Gastroesophageal sphincter (tissue), 4 donors: Measurements from ENCODE around the gene POC5. TPM values are rescaled to one million over a fixed set of nuclear protein-coding genes. Genes with fewer than 3 reads are reported as not detected.

Source experiments
- ATAC-seq: fragments of 150-250 bp; one replicate; pipeline ENCODE4 v1.9.1; 2016; ENCODE audit warnings: mild to moderate bottlenecking, moderate library complexity
- H3K27ac ChIP-seq, 4 donors: fragments of 200-600 bp; sonication (generic) in 3 of 4; 1 replicate in 3 of 4; 2 replicates in 1 of 4; pipeline ENCODE4 v1.5.1; 2016 to 2019
- H3K27me3 ChIP-seq: fragments of 200-600 bp; sonication (generic); one replicate; pipeline ENCODE4 v1.5.1; 2019
- H3K36me3 ChIP-seq, 2 donors: fragments of 200-600 bp; sonication (generic); one replicate each; pipeline ENCODE4 v1.5.1; 2019; ENCODE audit warnings: control low read depth in 1 of 2
- H3K4me1 ChIP-seq, 3 donors: fragments of 200-600 bp; sonication (generic); 1 replicate in 2 of 3; 2 replicates in 1 of 3; pipeline ENCODE4 v1.5.1; 2016 to 2019; ENCODE audit warnings: control low read depth in 2 of 3
- H3K4me3 ChIP-seq, 2 donors: fragments of 200-600 bp; sonication (generic); one replicate each; pipeline ENCODE4 v1.5.1; 2019; ENCODE audit warnings: mild to moderate bottlenecking in 1 of 2, moderate library complexity in 1 of 2
- H3K9me3 ChIP-seq, 3 donors: fragments of 200-600 bp; sonication (generic); one replicate each; pipeline ENCODE4 v1.5.1; 2017 to 2019; ENCODE audit warnings: control low read depth in 2 of 3
- EP300 ChIP-seq: sonication (generic); formaldehyde crosslinking; IDR thresholded peaks from one replicate; pipeline ENCODE4 v1.6.1; 2017; ENCODE audit warnings: antibody characterized with exemption, mild to moderate bottlenecking
- POLR2A ChIP-seq, 2 donors: fragments of 450-650 bp; IDR thresholded peaks; one replicate each; pipeline ENCODE4 v1.6.1; 2017; ENCODE audit warnings: antibody characterized with exemption in 2 of 2, mild to moderate bottlenecking in 2 of 2, moderate library complexity in 1 of 2
- POLR2AphosphoS5 ChIP-seq: sonication (generic); formaldehyde crosslinking; IDR thresholded peaks from one replicate; pipeline ENCODE4 v1.6.1; 2017; ENCODE audit warnings: antibody characterized with exemption
- WGBS, 2 donors: methylation state at CpG; one replicate each; pipeline ENCODE4 v1.1.5; 2018; ENCODE audit warnings: low coverage in 1 of 2; 5-methylcytosine and 5-hydroxymethylcytosine counted together
- total RNA-seq, 4 donors: library from RNA; depleted of rRNA; stranded (reverse); fragments of >200 nt; gene quantifications; one replicate each; pipeline ENCODE4 v1.1.0, GENCODE V29; 2016
- TF ChIP-seq, protein P1 (sequence below), 4 experiments: fragments of 200-600 bp in 2 of 4; fragments of 450-650 bp in 2 of 4; sonication (generic) in 1 of 4; IDR thresholded peaks; one replicate each; pipeline ENCODE4 v1.5.1; 2017 to 2019; ENCODE audit warnings: antibody characterized with exemption in 4 of 4, mild to moderate bottlenecking in 2 of 4, moderate library complexity in 2 of 4

POC5 gene
- total RNA-seq, 4 donors from 2014 or later = 6.1 to 41.6 (median 11.3) TPM

DNA sequence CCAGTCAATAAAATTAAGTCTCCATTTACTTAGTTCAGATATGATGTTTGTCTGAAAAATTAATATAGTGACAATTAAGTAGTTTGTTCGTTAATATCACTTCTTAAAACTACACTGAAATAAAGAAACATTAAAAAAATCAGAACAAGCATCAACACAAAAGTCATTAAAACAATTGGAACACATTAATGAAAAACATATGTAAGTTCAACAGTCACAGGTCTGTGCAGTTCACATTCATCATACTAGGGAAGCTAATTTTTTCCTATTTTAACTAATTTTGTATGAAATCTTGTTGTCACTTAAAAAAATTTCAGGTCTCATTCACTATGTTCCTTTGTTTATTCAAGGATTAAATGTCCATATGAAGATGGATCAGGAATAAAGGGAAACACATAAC lies 22.5 kb downstream of the POC5 start:
- Histone ChIP-seq H3K4me1 (no peaks in the 10 kb centered on the region), H3K27ac (no peak overlapping the region), H3K27me3 (no peaks in the 10 kb centered on the region), H3K9me3 (no peaks in the 10 kb centered on the region), H3K4me3 (no peak overlapping the region), H3K36me3 (peaks cover 0 to 39% of the 10 kb centered on the region in 2 donors)
- TF ChIP-seq POLR2AphosphoS5 = no peak
- TF ChIP-seq EP300 = no peak
- TF ChIP-seq, protein P1, sequence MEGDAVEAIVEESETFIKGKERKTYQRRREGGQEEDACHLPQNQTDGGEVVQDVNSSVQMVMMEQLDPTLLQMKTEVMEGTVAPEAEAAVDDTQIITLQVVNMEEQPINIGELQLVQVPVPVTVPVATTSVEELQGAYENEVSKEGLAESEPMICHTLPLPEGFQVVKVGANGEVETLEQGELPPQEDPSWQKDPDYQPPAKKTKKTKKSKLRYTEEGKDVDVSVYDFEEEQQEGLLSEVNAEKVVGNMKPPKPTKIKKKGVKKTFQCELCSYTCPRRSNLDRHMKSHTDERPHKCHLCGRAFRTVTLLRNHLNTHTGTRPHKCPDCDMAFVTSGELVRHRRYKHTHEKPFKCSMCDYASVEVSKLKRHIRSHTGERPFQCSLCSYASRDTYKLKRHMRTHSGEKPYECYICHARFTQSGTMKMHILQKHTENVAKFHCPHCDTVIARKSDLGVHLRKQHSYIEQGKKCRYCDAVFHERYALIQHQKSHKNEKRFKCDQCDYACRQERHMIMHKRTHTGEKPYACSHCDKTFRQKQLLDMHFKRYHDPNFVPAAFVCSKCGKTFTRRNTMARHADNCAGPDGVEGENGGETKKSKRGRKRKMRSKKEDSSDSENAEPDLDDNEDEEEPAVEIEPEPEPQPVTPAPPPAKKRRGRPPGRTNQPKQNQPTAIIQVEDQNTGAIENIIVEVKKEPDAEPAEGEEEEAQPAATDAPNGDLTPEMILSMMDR (IDR thresholded peaks at IDR 0.05) = no peak
- TF ChIP-seq POLR2A (IDR thresholded peaks at IDR 0.05) = no peak
- 83 to 90% methylated on average over 1 of the region's 1 CpG for WGBS, 2 donors
- no peak for ATAC-seq

DNA sequence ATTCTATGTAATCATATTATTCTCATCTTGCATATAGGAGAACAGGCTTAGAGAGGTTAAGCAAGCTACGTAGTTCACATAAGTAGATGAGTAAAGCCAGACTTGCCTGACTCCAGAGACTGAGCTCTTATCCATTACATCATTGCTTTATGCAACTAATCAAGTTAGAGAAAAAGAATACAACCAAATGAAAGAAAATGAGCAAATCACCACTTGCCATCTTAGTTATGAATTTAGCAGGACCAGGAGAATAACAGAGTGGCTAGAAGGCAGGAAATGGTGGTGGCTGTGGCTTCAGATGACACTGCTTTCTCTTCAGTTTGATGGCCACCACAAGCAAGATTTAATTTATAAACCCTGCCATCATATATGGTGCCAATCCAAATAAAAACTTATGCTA lies 26.6 kb downstream of the POC5 start:
- H3K9me3 ChIP-seq = no peaks in the 10 kb centered on the region
- WGBS, 2 donors = 80 to 93% methylated on average over 1 of the region's 1 CpG
- ATAC-seq = no peak
- H3K27me3 ChIP-seq = no peaks in the 10 kb centered on the region
- no peak for TF ChIP-seq EP300
- TF ChIP-seq, protein P1 (IDR thresholded peaks at IDR 0.05) = no peak
- no peak for TF ChIP-seq POLR2A (IDR thresholded peaks at IDR 0.05)
- no peak for TF ChIP-seq POLR2AphosphoS5
- no peak overlapping the region for H3K27ac ChIP-seq
- H3K4me3 ChIP-seq = no peak overlapping the region
- peaks cover 0 to 66% of the 10 kb centered on the region in 2 donors for H3K36me3 ChIP-seq
- no peaks in the 10 kb centered on the region for H3K4me1 ChIP-seq

DNA sequence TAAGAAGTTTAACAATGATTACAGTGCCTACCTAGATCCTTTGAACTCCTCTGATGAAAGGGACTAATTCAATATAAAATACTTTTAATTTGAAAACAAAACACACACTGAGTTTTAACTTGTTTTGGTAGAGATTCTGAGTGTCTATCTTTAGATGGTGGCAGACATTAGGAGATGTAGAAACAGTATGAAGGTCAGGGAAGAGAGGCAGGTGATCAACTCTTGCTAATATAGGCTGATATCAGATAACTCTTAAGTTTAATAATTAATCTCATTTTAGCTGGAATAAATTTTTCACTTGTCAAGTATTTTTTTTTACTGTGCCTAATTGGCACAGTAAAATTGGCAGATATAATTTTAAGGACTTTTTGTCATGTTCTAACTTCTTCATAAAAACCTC lies 30.8 kb downstream of the POC5 start:
- Histone ChIP-seq H3K4me3 (no peak overlapping the region), H3K27ac (no peak overlapping the region), H3K4me1 (peaks cover 0 to 11% (median 2%) of the 10 kb centered on the region in 3 donors), H3K27me3 (no peaks in the 10 kb centered on the region), H3K9me3 (no peaks in the 10 kb centered on the region), H3K36me3 (peaks cover 0 to 70% of the 10 kb centered on the region in 2 donors)
- ATAC-seq = no peak
- TF ChIP-seq POLR2AphosphoS5 = no peak
- TF ChIP-seq POLR2A (IDR thresholded peaks at IDR 0.05) = no peak
- TF ChIP-seq, protein P1 (IDR thresholded peaks at IDR 0.05) = no peak
- no peak for TF ChIP-seq EP300

DNA sequence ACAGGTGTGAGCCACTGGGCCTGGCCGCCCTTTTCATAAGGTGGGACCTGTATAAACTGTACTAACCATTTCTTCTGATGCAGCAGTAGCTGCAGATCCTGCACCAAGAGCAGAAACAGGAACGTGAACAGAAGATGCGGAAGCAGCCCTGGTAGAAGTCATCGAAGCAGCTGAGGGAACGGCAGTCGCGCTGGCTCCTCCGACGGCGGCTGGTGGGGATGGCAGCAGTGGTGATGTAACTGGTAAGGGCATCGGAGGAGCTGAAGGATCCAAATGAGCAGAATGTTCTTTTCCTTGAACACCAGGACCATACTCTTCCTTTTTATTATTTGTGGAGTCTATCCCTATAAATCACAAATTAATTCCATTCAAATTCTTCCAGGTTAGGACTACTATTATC lies 32.1 kb downstream of the POC5 start:
- Histone ChIP-seq H3K4me3 (no peak overlapping the region), H3K36me3 (peaks cover 0 to 63% of the 10 kb centered on the region in 2 donors), H3K9me3 (no peaks in the 10 kb centered on the region), H3K27ac (no peak overlapping the region), H3K4me1 (peaks cover 0 to 11% (median 2%) of the 10 kb centered on the region in 3 donors), H3K27me3 (no peaks in the 10 kb centered on the region)
- ATAC-seq = no peak
- 91 to 98% methylated on average over 7 to 10 of the region's 11 CpGs for WGBS, 2 donors
- TF ChIP-seq POLR2A (IDR thresholded peaks at IDR 0.05) (no peak), EP300 (no peak), POLR2AphosphoS5 (no peak)
- TF ChIP-seq, protein P1 (IDR thresholded peaks at IDR 0.05) = no peak

DNA sequence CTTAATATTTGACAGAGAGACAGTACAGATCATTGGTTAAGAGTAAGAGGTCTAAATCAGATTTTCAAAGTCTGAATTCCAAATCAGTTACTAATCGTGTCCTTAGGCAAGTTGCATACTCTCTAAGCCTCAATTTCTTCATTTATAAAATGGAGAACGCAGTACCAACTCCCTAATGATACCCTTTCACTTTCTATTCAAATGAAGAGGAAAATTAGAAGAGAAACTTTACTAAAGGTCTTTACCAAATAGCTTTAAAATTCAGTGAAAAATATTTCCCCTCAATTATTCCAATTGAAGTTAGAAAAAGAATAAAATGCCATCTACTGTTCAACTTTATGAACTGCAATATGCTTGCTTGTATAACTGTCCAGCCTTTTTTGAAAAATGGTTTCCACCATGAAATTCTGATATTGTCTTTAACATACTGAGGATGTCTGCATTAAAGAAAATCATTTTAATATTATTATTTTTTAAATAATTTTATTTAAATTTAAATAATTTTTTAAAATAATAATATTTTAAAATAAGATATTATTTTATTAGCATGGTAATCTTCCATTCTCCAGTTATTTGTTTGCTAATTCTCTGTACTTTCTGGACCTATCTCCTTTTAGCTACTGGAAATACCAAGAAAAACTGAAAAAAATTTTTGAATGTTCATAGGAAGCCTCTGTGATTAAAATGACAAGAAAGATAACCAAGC lies 36.0 kb downstream of the POC5 start:
- TF ChIP-seq POLR2A (IDR thresholded peaks at IDR 0.05) = no peak
- TF ChIP-seq, protein P1 (IDR thresholded peaks at IDR 0.05) = peak; percentile 55 to 80 (median 74)
- peaks cover 0 to 11% (median 2%) of the 10 kb centered on the region in 3 donors for H3K4me1 ChIP-seq
- 7 to 32% methylated on average over 2 of the region's 2 CpGs for WGBS, 2 donors
- peak; percentile 65 for ATAC-seq
- H3K27ac ChIP-seq = peak overlapping the region in 2 of 4 donors; percentile 29 to 31
- H3K4me3 ChIP-seq = no peak overlapping the region
- H3K27me3 ChIP-seq = no peaks in the 10 kb centered on the region
- H3K36me3 ChIP-seq = peaks cover 0 to 32% of the 10 kb centered on the region in 2 donors
- H3K9me3 ChIP-seq = no peaks in the 10 kb centered on the region
